NCI-H128 (cell line): ENCODE data around the gene AK5.

Experiments used
- DNase-seq: peaks from one replicate; lab custom pipeline; 2025; ENCODE audit not compliant: unreplicated experiment; lab: John Stamatoyannopoulos, UW

AK5 gene

DNA sequence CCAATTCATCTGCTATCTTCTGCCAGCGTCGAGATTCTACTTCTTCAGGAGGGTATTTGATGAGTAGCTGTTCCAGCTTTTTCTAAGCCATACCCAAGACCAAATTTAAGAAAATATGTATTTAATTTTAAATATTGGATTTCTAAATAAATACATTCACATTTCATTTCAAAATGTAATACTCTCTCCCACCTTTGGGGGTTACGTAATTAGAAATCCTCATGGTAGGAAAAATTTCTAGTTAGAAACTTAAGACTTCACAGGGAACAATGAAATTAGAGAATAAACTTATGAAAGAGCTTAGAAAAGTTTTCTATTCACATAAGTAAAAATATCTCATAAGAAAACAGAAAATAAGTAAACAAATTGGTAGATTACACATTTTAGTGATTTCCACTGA lies 297.7 kb downstream of the AK5 start:
- no peak for DNase-seq

DNA sequence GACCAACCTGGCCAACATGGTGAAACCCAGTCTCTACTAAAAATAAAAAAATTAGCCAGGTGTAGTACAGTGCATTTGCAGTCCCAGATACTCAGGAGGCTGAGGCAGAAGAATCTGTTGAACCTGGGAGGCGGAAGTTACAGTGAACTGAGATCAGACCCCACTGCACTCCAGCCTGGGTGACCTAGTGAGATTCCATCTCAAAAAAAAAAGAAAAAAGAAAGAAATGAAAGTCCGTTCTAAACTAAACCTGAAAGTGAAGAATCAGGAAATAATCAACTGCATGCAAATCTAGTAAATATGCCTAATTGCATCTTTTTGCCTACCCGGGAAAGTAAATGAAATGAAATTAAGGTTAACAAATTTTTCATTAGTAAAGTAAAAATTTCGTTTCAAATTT lies 301.1 kb downstream of the AK5 start:
- DNase-seq, result no peak

DNA sequence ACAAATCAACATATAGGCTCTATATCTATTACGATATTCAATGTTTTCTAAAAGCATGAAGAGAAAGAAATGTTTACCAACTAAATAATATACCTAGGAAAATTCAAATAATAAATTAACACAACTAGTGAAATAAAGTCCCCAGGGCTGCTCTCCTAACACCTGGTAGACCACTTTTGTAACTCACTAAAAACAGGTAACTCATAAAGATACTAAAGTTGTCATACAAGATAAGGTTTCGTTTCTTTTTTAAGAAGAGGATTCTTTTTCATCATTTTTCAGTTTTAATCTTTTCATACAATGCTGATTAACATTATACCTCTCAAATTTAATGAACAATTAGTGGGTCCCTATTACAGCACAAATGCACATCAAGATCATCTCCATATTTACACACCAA lies 301.7 kb downstream of the AK5 start:
- DNase-seq, result no peak

DNA sequence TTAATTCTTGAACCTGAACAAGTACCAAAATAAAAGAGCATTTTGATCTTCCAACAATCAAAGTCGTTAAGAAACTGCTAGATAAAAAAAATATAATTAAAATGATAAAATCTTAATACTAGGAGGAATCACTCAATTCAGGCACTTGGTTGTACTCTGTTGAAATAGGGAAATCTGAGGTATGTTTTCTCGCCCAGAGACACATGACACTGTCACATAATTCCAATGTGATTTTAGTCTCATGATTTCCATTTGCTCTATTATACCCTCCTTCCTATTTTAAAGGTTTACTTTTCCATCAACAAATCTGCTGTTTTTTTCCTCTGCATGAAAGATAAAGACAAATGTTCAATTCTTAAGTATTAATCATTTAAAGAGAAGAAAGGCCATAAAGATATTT lies 303.1 kb downstream of the AK5 start:
- no peak for DNase-seq

DNA sequence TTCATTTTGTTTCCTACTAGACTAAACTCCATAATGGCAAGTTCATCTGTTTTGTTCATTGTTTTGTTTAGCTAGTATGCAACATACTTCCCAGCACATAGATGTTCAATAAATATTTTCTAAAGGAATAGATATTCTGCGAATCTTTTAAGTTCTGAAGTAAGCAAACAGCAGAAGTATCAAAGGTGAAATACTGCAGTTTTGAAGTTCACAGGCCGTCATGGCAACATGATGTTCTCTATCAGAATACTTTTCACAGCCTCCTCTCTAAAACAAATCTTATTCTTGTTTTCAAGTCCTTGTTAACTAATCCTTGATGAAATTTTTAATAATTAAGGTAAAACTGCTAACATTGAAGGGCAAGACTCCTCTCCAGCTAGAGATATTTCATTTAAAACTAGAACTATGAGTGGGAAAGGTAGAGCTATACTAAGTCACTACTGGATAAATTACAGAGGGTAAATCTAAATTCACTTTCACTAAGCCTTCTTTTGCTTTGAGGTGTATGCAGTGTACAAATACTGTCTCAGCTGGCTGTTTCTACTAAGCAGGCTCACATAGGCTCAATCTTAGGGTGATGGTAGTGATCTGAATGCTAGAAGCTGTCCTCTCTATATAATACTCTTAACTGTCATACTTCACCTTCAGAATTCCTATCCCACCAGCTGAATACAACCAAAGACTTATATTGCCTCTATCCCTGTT lies 303.9 kb downstream of the AK5 start:
- no peak for DNase-seq

DNA sequence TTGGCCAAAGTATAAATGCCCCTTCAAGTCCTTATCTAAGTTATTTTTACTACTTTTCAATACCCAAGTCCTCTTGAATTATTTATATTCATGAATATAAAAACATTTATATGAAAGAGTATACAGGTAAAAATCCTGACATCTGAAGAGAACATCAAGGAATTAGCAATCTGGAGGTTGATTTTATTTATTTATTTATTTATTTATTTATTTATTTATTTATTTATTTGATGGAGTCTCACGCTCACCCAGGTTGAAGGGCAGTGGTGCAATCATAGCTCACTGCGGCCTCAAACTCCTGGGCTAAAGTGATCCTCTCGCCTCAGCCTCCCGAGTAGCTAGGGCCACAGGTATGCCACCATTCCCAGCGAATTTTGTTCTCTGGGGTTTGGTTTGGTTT lies 307.4 kb downstream of the AK5 start:
- no peak for DNase-seq

DNA sequence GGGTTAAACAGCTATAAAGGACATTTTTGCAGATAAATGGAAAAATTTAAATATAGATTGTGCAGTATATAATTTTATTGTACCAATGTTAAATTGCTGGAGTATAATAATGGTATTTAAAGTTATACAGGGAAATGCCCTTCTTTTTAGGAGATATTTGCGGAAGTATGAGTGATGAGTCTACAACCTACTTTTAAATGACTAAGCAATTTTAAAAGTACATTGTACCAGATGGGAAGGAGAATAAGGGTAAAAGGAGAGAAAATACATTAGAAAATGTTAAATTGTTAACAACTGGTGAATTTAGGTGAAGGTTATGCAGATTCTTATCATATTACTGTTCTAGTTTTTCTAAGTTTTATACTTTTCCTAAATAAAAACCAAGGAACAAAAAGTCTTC lies 308.8 kb downstream of the AK5 start:
- DNase-seq, result no peak

DNA sequence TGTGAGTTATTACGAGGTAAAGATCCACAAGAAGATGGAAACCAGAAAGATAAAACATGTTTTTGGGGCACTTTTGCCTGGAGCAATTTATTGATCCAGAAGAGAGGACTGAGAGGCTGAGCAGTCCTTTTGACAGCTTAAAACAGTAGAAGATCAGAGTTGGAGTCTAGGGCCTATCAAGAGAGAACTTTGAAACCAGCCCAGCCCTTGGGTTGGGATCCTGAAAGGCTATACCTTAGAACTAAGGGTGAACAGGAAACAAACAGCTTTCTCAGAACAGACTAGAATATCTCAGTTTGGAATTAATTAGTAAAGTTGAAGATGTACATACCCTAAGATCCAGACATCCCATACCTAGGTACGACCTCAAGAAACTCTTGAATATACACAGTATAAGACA lies 311.1 kb downstream of the AK5 start:
- no peak for DNase-seq

DNA sequence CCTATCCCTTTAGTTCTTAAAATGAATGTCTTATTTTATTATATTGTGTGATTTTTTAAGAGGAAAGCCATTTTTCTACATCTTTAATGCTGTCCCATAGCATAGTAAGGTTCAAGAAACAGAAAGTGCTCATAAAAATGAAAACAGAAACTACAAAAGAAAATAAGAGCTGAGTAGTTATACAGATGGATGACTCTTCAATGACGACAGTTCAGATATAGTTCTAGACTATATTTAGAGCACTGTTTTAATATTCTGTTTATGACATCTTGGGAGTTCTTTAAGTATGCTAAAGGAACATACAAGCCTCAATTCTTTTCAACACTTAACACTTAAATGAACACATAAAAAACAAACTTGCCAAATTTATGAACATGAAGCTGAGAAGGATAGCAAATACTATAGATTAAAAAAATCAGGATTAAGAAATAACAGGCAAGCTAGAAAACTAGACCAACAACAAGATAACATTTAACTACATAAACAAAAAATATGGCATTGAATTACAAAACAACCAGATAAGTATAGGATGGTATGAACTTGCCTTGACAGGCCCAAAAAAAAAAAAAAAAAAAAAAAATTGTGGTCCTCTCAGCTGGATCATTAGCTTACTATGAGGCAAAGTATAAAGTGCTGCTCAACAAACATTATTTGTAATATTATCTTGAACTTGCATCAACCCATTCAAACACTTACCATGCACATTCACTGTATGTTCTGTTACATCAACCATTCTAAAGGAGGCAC lies 312.7 kb downstream of the AK5 start:
- no peak for DNase-seq

DNA sequence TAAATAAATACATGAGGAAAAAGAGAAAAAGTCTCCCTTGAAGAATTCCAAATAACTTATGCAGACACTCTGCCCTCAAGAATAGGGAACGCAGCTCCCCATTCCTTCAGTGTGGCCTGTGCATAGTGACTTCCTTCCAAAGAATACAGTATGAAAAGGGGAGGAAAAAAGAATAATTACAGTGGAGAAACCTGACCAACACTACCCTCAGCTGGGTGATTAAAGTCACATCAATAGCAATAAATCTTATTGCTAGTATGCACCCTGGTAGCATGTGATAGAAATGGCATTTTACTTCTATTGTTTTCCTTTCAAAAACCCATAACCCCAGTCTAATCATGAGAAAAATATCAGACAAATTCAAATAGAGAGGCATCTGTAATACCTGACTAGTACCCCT lies 315.5 kb downstream of the AK5 start:
- no peak for DNase-seq

DNA sequence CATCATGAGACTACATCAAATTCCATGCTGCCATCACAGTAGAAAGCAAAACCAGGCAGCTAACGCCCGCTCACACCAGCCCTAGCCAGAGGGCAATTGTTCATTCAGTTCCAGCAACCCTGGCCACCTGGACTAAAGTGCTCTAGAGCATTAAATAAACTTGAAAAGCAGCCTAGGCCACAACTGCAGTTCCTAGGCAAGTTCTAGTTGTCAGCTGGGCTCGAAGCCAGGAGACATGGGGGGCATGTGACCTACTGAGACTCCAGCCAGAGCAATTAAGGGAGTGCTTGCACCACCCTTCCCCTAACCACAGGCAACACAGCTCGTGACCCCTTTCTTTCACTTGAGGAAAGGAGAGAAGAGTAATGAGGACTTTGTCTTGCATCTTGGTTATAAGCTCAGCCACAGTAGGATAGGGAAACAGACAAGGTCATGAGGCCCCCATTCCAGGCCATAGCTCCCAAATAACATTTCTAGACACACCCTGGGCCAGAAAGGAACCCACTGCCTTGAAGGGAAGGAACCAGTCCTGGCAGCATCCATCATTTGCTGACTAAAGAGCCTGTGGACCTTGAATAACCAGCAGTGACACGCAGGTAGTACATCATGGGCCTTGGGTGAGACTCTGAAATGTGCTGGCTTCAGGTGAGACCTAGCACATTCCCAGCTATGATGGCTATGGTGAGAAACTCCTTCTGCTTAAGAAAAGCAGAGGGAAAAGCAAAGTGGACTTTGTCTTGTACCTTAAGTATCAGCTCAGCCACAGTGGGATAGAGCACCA lies 323.6 kb downstream of the AK5 start:
- no peak for DNase-seq

DNA sequence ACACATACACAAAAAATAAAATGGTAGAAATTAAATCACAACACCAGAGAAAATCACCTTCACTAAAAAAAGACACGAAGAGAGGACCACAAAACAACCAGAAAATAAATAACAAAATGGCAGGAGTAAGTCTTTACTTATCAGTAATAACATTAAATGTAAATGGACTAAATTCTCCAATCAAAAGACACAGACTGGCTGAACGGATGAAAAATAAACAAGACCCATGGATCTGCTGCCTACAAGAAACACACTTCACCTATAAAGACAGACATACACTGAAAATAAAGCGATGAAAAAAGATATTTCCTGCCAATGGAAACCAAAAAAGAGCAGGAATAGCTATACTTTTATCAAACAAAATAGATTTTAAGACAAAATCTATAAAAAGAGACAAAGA lies 327.1 kb downstream of the AK5 start:
- DNase-seq, result no peak
